Measurements from ENCODE around the gene YKT6. TPM values are rescaled to one million over a fixed set of nuclear protein-coding genes. Genes with fewer than 3 reads are reported as not detected.
"Not testable (repeated sequence)": the region's sequence is repeated elsewhere in the genome, so short reads cannot be mapped to it uniquely, and the experiment has no call there.

YKT6 gene
- polyA plus RNA-seq (2013, experiment 1 of 2; ENCODE audit: insufficient read length): 141 TPM
- polyA plus RNA-seq (2013, experiment 2 of 2; ENCODE audit: insufficient read length): 142 TPM

DNA sequence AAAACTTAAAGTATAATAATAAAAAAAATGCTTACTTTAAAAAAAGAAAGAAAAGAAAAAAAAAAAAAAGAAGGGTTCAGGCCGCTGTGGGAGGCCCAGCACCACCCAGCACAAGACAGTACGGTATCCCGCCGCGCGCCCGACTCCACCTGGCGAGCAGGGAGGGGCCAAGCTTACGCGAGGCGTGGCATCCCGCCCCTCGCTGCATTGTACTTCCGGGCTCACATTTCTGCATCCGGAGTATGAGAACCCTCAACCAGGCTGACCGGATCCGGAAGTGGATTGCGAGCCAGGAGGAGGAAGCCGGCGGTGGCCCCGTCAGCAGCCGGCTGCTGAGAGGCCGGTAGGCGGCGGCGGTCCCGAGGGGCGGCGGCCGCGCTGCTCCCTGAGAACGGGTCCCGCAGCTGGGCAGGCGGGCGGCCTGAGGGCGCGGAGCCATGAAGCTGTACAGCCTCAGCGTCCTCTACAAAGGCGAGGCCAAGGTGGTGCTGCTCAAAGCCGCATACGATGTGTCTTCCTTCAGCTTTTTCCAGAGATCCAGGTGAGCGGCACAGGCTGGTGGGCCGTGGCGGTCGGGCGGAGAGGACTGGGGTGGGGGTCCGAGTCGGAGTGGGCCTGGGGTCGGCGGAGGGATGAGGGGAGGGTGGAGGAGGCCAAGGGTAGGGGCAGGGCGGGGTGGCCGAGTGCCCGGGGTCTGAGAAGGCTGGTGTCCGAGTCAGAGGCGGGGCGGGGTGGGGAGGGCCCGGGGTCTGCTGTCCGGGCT is at the start of gene YKT6:
Gene YKT6 (plus strand): TSS at position 280 of the 763 bp plus-strand sequence. CDS start 158 bp downstream, at position 438.
- DNase-seq: peak; percentile 96

DNA sequence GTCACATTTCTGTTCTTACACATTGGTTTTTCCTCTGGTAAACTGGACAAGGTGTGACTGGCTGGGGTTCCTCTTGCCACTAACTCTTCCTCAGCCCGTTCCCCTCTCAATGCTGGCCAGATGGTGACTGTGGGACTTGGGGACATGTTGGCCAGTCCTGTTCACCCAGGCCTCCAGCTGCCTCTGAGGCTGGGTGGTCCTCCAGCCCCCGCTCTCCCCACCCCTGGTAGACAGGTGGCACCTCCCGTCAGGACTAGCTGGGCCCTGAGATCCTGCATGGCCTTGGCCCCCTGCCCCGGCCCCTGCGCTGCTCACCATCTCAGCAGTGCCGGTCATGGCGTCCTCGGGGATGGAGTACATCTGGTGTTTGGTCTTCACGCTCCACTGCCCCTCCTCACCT is 48.8 kb upstream of the YKT6 start:
- no peak for DNase-seq

GRCh38 chr7:44152971-44153947 is 47.5 kb upstream of the YKT6 start:
- no peak for DNase-seq

GRCh38 chr7:44153948-44154335 is 46.8 kb upstream of the YKT6 start:
- DNase-seq: no peak

- DNase-seq: no peak
Measured at GRCh38 chr7:44154703-44155102, 46.1 kb upstream of the YKT6 start.

- no peak for DNase-seq
Measured at GRCh38 chr7:44155191-44156185, 45.3 kb upstream of the YKT6 start.

- no peak for DNase-seq
Measured at GRCh38 chr7:44156453-44157010, 44.2 kb upstream of the YKT6 start.

DNA sequence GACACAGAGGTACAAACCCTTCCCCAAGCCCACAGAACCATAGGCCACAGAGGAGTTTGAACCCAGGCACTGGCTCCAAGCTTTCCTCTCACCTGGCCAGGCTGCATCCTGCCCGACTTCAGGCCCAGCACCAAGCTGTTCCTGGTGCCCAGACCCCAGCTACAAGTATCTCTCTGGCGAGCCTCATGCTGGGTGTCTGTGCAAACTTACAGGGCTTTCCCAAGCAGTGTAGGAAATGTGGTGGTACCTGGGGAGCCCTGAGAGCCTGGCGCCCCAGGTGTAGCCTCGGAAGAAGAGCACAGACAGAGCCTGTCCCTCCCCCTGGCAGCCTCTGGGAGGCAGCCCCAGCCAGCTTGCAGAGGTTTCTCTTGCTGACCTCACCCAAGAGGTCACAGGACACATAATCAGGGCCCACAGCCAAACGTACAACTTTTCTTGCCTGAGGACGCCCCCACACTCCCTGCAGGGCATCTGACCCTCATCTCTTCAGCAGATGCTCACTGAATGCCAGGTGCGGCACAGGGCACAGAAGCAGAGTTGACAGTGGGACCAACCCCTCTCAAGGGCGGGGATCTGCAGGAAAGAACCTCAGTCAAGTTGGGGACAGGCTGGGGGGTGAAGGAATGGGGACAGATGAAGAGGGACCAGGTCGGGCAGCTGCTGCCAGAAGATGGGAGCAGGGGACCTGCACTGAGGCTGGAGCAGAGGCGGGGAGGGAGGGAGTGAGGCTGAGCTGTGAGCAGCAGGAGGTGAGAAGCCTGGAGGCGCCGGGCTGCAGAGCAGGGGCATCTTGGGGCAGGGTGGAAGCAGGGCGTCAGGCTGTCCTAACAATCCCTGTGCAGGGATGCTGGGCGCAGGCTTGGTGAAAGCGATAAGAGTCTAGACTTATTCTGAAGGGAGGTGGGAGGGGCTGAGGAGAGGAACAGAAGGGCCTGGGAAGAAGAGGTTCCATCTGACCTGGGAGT is 43.4 kb upstream of the YKT6 start:
- no peak for DNase-seq

GRCh38 chr7:44158096-44158872 is 42.5 kb upstream of the YKT6 start:
- DNase-seq: no peak

DNA sequence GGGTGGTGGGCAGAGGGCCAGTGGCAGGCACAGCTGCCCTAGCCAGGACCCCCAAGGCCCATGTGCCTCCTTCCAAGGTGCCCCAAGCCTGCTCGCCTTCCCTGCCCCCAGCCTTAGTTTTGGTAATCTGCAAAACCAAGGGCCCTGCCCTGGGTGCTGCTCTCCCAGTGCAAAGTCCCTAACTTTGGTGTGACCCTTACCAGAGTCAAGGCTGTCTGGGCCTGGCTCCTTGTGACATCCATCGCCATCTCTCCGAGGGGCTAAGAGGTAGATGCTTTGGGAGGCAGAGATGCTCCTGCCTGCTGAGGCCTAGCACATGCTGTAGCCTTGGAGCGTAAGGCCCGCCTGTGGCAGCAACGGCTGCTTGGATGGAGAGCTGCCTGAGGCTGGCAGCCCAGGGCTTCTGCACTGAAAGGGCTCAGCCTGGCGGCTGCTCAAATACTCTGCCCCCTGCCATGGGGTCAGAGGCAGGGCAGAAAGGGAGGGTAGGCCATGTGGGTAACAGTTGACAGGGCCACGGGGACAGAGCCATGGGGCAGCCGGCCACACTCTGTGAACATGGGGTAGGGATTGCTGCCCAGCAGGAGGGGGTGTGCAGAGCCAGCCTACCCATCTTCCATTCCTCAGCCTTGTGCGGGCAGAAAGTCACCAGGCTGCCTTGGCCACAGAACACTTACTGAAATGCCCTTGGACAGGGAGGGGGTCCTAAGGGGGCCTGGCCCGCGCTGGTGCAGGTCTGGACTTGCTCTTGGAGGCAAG is 41.7 kb upstream of the YKT6 start:
- no peak for DNase-seq

GRCh38 chr7:44159824-44160630 is 40.8 kb upstream of the YKT6 start:
- DNase-seq: no peak

DNA sequence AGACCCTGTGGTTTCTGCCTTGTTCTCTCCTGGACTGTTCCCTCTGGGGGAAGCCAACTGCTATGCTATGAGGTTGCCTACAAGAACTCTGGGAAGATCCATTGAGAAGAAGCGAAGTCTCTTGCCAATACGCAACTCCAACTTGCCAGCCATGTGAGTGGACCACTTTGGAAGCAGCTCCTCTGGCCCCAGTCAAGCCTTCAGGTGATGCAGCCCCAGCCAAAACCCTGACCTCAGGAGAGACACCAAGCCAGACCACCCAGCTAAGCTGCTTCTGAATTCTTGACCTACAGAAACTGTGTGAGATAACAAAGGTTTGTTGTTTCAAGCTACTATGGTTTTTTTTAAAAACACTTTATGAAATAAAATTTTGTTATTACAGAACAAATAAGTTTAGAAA is 39.4 kb upstream of the YKT6 start:
- no peak for DNase-seq

DNA sequence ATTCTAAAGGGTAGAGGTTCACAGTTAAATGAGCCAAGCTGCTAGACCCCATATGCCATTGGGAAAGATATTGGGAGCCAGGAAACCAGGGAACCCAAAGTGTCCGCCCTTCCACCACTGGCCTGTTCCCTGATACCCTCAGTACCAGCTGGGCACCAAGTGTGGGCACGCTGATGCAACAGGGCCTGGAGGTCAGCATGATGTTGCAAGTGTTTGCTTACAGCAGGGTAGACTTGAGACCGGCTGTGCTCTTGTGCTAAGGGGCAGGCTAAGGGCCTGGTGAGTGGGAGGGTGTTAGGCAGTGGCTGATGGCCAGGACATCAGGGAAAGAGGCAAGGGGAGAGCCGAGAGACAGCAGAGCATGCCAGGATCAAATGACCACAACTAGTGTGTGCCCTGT is 38.6 kb upstream of the YKT6 start:
- no peak for DNase-seq

- DNase-seq: no peak
Measured at GRCh38 chr7:44162785-44163395, 37.9 kb upstream of the YKT6 start.

DNA sequence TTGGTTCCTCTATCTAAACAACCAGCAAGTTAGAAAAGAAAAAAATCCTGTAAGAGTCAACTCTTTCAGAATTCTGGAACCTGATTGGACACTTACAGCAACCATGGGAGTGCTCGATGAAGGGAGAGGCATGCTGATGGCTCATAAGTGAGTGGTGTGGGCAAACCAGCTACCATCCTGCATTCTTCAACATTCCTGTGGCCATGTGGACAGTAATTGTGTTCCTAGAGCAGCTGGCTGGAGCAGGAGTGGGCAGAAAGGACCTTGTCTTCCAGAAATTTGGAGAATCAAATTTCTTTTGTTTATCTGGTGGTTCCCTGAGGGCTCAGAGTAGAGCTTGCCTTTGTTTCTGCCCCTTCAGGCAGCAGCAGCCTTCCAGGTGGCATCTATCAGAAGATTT is 37.2 kb upstream of the YKT6 start:
- peak; percentile 90 for DNase-seq

DNA sequence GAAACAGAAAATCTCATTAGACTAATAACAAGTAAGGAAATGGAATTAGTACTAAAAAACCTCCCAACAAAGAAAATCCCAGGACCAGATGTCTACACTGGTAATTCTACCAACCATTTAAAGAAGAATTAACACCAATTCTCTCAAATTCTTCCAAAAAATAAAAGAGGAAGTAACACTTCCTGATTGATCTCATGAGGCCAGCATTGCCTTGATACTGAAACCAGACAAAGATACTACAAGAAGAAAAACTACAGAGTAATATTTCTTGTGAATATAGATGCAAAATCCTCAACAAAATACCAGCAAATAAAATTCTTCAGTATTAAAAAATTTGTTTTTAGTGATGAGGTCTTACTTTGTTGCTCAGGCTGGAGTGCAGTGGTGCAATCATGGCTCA is 32.9 kb upstream of the YKT6 start:
- no peak for DNase-seq

GRCh38 chr7:44171901-44172300 is 28.9 kb upstream of the YKT6 start:
- not testable (repeated sequence) for DNase-seq

GRCh38 chr7:44172352-44172751 is 28.4 kb upstream of the YKT6 start:
- DNase-seq: no peak
